Endometrial microvascular endothelial cells (primary cell): ENCODE measurements around the gene RANBP1. TPM values are rescaled to one million over a fixed set of nuclear protein-coding genes. Genes with fewer than 3 reads are reported as not detected.

Experiments
- in situ Hi-C: cut with HindIII; loops from 2 replicates; pipeline ENCODE4 v1.10.0; 2017; ENCODE audit warnings: low sequenced_read_pairs, low pct_unique_long_range_greater_than_20kb; ENCODE audit errors: inconsistent ontology term
- total RNA-seq: library from RNA; depleted of rRNA; stranded (reverse); fragments of >200 nt; gene quantifications from one replicate; pipeline ENCODE4 v1.2.3, GENCODE V29; 2015; ENCODE audit errors: inconsistent ontology term

The RANBP1 gene
- total RNA-seq, 1 donor from 2014 or later = 436 TPM

DNA sequence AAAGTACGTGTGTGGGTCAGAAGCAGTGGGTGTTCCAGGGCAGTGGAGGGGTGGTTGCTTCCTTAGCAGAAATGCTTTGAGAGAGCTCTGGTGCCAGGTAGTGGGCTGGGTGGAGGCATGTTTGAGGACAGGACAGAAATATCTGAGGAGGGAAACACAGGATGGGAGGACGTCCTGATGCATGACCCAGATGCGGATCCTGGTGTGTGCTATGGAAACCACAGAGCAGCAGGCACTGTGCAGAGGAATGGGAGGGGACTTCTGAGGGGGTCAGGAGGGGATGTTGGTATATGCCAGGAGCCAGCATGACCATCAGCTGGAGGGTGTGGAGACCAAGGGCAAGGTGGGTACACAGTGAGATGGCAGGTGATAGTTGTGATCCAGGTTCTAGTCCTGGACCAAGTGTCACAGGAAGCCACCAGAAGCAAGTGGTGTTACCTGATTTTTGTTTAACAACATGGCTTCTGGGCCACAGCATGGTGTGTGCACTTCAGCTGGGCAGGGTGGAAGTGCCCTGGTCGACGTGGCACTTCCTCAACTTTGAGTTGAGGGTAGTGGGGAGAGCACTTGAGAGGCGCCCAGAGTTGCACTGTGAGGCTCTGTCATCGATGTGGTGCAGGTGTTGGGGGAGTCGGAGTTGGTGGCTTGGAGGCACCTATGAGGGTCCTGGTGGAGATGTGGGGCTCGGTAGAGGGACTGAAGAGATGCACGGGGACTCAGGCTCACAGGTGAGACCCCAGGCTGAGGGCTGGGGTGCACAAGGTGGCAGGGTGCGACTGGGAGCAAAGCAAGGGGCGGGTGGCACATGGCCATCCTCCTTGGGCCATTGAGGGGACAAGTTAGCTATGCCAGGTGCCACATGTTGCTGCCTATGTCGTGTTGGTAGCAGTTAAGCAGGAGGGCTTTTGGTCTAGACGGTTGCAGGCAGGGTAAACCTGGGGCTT, 28.3 kb upstream of the RANBP1 start:
- in situ Hi-C loops = no loop called here

DNA sequence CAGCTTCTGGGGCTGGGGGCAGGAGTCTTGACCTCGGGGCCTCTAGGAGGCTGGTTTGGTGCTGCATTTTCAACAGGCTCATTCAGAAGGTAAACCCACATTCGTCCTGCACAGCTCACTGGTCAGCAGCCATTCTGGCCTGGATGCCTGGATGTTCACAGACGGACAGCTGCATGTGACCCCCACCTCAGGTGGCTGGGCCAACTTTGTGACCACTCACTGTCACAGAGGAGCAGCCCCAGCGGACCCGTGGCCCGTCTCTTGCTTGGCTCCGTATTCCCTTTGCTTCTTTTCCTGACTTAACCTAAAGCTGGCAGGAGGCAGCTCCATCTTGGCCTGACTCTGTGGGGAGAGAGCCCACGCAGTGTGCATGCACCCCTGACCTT, 27.6 kb upstream of the RANBP1 start:
- in situ Hi-C loops = no loop called here

DNA sequence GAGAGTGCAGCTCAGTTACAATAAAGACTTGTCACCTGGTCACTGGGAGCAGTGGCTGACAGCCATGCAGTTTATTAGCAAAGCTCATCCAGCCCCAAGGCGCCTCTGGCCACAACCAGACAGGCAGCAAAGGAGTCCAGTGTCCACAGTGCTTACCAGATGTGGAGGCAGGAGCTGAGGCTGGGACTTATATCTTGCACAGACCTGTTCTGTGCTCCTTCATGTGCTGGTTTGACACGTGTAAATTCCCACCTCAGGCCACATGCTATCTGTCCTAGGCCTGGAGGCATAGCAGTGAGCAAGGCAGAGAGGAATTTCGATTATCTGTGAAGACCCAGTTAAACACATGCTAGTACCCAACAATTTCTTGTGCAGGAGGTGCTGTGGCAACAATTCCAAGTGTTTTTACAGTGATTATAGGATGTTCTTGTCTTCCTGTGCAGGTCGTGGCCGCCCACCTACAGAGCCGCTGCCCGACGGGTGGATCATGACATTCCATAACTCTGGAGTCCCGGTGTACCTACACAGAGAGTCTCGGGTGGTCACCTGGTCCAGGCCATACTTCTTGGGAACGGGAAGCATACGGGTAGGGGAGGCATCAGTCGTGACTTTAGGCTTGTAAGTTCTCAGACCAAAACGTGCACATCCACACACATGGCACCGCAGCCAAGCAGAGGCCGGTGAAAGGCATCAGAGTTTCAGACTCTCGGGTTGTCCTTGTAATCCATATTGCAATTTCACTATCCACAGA, 26.5 kb upstream of the RANBP1 start:
- in situ Hi-C loops = no loop called here

DNA sequence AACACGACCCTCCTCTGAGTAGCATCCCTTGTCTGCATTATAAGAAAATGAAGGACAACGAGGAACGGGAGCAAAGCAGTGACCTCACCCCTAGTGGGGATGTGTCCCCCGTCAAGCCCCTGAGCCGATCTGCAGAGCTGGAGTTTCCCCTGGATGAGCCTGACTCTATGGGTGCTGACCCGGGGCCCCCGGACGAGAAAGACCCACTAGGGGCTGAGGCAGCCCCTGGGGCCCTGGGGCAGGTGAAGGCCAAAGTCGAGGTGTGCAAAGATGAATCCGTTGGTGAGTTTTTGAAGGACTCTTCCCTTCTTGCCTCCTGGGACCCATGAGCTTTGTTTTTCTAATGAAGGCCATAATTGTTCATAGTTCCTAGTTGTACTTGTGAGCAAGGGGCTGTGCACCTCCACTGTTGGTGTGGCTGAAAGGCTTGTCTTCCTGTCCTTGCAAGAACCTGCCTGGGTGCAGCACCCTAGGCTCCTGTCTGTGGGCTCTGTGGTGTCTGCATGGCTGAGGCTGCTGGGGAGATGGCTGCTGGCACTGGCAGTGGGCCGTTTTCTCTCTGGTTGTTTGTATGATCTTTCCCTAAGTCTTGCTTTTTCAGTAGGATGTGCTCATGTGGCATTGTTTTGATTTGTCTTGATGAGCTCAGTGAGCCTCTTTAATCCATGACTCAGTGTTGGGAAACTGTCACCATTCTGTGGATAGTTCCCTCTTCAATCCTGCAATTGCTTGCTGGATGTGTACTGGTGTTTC, 25.8 kb upstream of the RANBP1 start:
- in situ Hi-C loops = no loop called here

DNA sequence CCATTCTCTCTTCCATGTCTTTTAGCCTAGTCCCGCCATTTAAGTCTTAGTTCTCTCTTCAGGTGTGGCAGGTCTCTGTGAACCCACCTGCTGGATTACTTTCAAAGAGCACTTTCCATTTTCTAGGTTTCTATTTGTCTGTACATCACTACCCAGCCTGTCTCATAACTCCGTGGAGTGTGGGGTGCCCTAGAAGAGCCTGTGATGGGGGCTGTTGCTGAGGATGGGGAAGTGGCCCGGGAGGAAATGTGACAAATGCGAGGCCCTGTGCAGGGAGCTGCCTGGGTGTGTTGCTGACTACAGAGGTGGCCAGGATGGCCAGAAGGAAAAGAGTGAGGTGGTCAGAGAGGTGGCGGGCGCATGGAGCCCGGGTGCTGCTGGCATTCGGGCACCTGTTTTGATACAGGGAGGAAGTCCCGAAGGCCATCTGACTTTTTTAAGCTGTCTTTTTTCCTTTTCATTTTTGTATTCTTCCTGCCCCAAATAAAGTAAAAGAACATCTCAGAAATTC, 25.1 kb upstream of the RANBP1 start:
- in situ Hi-C loops = no loop called here

DNA sequence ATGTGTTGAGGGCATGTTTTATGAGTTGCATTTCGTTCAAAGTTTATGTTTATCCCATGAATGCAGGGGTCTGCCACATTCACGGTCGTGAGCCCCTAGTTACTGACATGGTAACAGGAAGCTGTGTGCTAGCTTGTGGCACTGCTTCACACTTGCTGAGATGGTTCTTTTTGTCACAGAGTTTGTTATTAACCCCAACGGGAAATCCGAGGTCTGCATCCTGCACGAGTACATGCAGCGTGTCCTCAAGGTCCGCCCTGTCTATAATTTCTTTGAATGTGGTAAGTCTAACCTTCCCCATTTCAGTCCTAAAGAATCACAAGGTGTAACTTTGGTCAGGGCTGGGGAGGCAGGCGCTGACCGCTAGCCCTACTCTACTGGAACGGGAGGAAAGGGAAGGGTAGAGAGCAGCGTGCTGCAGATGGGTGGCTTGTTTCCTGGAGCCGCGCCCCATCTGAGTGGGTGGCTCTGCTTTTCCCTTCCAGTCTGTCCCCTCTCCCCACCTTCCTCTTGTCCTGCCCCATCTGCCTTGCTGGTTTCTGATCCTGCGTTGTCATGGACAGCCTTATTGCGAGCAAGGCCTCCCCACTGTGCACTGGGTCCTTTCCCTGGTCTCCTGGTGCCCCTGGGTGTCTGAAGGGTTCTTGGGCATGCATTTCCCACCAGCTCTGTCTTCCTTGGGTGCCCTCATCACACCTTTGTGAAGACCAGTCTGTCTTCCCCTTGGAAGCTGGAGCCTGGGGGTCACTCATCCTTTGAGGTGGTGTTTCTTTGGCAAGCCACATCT, 24.0 kb upstream of the RANBP1 start:
- in situ Hi-C loops = no loop called here

DNA sequence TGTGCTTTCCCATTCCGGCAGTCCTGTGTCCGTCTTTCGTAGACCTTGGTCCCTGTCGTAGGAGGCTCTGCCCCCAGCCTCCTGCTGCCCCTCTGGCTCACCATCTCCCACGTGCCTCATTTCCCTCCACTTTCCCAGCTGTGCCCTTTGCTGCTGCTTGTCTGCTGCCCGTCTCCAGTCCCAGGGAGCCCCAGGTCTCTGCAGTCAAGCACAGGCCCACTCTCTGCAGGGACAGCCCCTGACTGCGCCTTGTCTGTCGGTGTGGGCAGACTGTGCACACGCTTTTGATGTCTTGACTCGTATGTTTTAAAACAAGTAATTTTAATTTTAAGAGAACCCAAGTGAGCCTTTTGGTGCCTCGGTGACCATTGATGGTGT, 23.4 kb upstream of the RANBP1 start:
- in situ Hi-C loops = no loop called here

DNA sequence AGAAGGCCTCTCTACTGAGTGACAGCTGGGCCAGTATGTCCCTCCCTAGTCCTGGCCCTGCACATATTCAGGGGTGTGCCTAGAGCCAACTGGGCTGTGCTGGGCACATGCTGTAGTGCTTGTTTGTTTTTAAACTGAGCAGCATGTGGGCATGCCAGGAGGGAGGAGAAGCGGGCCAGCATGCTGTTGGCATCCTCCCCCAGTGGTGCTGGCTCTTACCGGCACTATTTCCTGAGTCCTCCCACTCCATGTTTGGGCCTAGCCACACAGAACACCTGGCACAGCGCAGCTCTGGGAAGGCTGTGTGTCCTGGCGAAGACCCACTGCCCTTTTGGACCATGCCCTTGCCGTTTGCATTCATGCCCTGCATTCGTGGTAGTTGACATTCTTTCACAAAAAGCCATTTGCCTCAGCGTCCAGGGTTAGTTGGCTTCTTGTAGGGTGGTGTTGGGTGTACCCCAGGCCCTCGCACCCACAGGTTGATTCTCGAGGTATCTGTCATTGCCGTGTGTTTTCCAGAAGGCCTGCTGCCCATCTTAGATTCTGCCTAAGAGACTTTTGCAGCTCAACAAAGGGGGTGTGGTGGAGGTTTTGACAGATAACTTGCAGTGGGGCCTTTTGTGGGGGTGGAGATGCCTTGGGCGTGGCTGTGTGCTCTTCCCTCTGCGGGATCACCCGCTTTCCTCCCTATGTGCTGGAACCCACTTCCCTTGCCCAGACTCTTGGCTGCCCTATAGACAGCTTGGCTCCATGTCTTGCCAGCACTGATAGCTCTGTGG, 22.3 kb upstream of the RANBP1 start:
- in situ Hi-C loops = no loop called here

DNA sequence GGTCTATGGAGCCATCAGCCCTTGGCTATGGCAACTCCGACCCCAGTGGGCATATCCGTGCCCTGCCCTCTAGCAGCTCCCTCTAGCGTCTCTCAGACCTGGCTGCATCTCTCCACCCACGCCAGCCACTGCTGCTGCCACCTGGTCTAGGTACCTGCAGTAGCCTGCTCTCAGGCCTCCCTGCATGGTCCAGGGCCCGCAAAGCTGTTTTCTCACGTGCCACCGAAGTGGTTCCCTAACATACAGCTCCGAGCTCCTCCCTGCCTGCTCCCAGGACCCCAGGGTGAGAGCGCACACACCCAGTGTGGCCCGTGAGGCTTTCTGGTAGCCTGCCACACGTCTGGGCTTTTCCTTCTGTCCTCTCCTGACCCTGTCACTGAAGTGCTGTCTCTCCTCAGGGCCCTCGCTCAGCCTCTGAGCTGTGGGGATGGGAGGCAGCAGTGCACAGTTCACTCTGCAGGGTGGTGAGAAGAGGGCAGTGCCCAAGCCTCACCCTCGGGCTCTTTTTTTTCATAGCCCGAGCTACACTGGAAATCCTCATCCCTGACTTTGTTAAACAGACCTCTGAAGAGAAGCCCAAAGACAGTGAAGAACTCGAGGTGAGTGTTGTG, 21.6 kb upstream of the RANBP1 start:
- in situ Hi-C loops = no loop called here

DNA sequence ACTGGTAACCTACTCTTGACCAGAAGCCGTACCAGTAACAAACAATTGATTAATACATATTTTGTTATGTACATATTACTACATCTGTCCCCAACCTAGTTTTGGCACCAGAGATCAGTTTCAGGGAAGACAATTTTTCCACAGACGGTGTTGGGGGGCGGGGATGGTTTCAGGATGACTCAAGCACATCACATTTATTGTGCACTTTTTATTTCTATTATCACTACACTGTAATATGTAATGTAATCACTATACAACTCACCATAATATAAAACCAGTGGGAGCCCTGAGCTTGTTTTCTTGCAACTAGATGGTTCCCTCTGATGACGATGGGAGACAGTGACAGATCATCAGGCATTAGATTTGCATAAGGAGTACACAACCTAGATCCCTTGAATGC, 20.4 kb upstream of the RANBP1 start:
- in situ Hi-C loops = no loop called here

DNA sequence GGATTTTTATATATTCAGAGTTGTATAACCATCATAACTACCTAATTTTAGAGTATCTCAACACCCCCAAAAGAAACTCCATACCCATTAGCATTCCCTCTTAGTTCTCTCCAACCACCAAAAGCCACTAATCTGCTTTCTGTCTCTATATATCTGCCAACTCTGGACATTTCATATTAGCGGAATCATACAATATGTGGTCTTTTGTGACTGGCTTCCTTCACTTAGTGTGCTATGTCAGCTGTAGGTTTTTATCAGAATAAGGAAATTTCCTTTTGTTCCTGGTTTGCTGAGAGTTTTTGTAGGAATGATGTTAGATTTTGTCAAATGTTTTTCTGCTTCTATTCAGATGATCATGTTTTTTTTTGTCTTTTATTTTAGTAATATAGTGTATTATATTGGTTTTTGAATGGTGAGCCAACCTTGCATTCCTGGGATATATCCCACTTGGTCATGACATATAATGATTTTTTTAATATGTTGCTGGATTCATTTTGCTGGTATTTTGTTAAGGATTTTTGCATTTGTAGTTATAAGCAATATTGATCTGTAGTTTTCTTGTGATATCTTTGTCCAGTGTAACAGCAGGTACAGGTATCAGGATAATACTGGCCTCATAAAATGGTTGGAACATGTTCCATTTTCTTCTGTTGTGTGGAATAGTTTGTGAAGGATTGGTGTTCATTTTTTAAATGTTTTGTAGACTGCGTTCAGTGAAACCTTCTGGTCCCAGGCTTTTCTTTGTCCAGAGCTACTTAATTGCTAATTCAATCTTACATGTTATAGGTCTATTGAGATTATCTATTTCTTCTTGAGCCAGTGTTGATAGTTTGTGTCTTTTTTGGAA, 19.1 kb upstream of the RANBP1 start:
- in situ Hi-C loops = no loop called here

DNA sequence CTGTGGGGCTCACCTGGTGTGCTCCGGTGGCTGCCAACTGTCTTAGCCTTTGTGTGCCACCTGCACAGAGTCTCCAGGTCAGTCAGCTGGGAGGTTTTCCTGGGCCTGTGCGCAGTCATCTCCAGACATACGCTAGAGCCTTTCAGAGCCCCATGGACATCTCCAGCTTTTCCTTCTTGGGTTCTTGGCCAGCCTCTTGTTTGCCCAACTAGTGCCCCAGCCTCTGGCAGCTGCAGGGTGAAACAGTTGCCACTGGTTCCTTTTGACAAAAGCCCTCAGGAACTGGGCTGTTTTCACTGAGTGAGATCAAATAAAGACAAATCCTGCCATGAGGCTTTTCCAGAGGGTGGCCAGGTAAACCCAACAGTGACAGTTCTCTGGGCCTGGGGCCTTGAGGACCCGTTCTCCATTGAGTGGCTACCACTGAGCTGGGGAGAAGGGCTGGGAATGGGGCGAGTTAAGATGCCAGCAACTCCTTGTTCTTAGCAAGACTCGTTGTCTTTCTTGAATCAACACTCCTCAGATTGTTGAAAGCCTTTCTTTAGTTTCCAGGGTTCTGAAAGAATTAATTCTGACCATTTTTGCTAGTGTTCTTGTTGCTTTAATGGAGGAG, 16.7 kb upstream of the RANBP1 start:
- in situ Hi-C loops = no loop called here

DNA sequence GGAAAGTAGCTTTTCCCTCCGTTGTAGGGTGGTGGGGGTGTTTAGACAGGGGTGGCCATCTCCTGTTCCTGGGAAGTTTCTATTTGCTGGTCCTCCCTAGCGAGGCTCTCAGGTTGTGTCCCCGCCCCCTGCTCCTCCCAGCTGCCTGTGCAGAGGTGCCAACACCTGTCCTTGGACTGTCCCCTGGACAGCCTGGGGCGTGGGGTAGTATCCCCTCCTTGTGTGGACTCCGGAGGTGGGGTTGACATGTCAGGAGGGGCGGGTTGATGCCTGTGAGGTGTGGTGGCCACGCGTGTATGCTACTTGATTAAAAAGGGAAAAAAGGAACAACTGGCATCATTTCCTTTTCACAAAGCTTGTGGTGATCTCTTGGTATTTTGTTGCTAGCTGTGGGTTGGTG, 14.3 kb upstream of the RANBP1 start:
- in situ Hi-C loops = loop anchor here (25.0 kb wide), 2 partner anchors 139 to 339 kb away; partner anchors contain the start of gene TBX1

DNA sequence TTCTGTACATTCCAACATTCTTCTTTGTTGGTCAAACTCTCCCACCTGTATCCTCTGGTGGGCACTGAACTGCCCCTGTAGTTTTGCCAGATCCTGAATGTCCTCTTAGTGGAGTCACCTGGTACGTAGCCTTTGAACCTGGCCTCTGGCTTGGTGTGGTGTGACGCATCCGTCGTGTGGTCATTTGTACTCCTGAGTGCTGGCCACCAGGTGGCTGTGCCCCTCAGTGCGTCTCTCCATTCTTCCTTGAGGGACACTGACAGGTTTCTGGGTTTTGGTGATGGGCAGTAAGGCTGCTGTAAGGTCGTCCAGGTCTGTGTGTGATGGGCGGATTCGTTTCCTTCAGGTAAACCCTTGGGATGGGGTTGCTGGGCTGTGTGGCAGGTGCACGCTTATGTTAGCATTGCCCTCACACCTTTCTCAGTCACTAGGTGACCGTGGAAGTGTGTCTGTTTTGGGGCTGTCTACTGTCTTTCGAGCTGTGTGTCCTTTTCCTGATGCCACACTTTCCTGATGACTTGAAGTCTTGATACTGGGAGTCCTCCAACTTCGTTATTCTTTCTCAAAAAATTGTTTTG, 13.6 kb upstream of the RANBP1 start:
- in situ Hi-C loops = loop anchor here (25.0 kb wide), 2 partner anchors 140 to 340 kb away; partner anchors contain the start of gene TBX1

DNA sequence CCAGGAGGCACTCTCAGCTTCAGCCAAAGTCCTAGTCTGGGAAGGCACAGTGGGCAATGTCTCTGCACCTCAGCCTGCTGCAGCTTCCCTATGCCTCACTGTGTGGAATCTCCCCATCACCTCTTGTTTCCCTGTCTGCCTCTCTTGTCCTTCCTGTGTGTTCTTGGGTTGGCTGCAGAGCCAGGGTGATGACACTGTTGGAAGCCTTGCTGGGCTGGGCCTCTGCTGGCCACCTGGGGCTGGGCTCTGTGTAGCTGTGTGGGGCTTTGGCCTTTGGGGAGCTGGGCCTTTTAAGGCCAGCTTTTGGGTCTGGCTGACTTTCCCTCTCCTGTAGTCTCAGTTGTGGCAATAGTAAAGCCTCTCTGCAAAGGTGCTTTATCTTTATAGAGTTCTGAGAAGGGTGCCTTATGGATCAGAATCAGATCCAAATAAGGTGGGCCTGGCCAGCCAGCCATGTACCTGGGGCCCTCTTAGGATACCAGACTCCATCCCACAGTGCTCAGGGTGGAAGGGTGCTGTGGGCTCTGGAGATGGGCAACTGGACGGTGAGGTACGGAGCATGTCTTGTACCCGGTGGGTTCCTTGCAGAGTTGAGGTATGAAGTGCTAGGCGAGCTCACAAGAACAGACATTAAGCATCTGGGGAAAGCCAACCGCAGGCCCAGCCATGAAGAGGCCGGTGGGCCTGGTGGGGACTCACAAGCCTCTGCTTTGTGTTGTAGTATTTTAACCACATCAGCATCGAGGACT, 10.3 kb upstream of the RANBP1 start:
- in situ Hi-C loops = loop anchor here (25.0 kb wide), 2 partner anchors 143 to 343 kb away; partner anchors contain the start of gene TBX1
